Thoracic aorta (tissue), 2 donors: Measurements from ENCODE around the gene VWA8. TPM values are rescaled to one million over a fixed set of nuclear protein-coding genes. Genes with fewer than 3 reads are reported as not detected.

Source experiments
- ATAC-seq: fragments of 150-250 bp; one replicate; pipeline ENCODE4 v1.8.0; 2017; ENCODE audit warnings: low read depth; ENCODE audit not compliant: insufficient number of reproducible peaks, low FRiP score
- DNase-seq: peaks from one replicate; pipeline ENCODE4 v3.0.0-alpha.2; 2020; ENCODE audit warnings: low spot score
- H3K27ac ChIP-seq, 2 donors: fragments of 200-600 bp; sonication (generic); 1 replicate in 1 of 2; 2 replicates in 1 of 2; pipeline ENCODE4 v1.5.1; 2016; ENCODE audit warnings: mild to moderate bottlenecking in 2 of 2, moderate library complexity in 2 of 2
- H3K27me3 ChIP-seq: fragments of 200-600 bp; sonication (generic); replicated peaks from 2 replicates; pipeline ENCODE4 v1.6.0; 2016; ENCODE audit warnings: mild to moderate bottlenecking; ENCODE audit not compliant: insufficient read depth
- H3K36me3 ChIP-seq: fragments of 200-600 bp; sonication (generic); one replicate; pipeline ENCODE4 v1.5.1; 2016
- H3K4me1 ChIP-seq, 2 donors: fragments of 200-600 bp; sonication (generic); 1 replicate in 1 of 2; 2 replicates in 1 of 2; pipeline versions ENCODE4 v1.5.1 to v1.6.0; 2016; ENCODE audit warnings: low read depth in 2 of 2, mild to moderate bottlenecking in 1 of 2; ENCODE audit not compliant: control insufficient read depth in 1 of 2
- H3K4me3 ChIP-seq: fragments of 200-600 bp; sonication (generic); 2 replicates; pipeline ENCODE4 v1.5.1; 2016; ENCODE audit warnings: mild to moderate bottlenecking
- H3K9me3 ChIP-seq: fragments of 200-600 bp; sonication (generic); 2 replicates; pipeline ENCODE4 v1.5.1; 2016
- total RNA-seq, 2 donors: library from RNA; depleted of rRNA; stranded (reverse); fragments of >200 nt; gene quantifications; one replicate each; pipeline versions ENCODE4 v1.1.0 to v1.2.3, GENCODE V29; 2016
- TF ChIP-seq, protein P1 (sequence below): fragments of 200-600 bp; sonication (generic); IDR thresholded peaks from one replicate; pipeline ENCODE4 v1.5.1; 2019; ENCODE audit warnings: antibody characterized with exemption

VWA8 gene
- total RNA-seq, 2 donors from 2014 or later, result 19.8 to 25.3 TPM

DNA sequence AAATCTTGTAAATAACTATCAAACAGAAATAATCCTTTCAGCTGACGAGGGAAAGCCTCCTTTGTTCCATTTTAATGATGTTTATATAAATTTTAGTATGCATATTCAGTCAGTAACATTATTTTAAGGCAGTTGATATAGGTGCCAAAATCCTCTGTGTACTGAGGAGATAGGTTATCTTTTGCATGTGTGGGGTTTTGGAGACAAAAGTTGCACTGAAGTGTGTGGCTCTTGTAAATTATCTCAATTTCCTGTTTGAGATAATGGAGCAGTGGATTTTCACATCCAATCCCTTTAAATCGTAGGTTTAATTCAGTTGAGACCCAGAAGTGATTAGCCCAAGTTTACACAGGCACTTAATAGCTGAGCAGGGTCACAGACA lies 396.9 kb downstream of the VWA8 start:
- ATAC-seq (no peak), DNase-seq (no peak)

DNA sequence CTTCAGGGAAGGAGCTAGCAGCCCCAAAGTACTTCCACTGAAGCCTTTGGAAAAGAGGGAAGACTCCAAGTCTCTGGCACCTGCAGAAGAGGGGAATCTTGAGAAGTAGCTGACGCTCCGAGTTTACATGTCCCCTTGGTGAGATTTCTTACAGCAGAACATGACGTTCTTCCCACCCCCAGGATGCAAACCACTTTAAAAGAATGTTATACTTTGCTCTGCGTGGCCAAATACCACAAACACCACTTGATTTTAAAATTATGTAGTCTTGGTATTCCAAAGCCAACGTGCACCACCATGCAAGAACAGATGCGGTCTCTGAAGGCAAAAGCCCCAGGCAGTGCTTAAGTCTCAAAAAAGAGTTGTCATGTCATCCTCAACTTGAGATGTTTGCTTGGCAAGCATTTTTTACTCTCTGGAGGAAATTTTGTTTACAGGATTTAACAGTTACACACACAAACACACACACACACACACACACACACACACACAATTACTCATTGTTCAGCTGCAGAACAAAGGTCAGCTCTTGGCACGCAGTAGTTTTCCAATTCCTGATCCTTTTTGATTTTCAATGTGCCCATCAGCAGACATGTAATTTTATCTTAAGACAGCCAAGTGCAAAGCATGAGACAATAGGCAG lies 397.4 kb downstream of the VWA8 start:
- Histone ChIP-seq H3K4me1 (peaks cover 5 to 14% of the 10 kb centered on the region in 2 donors), H3K27ac (no peak overlapping the region)

More for the DNA sequence above, 396.9 kb downstream of the VWA8 start:
- no peak overlapping the region for H3K4me3 ChIP-seq
- H3K9me3 ChIP-seq, result no peaks in the 10 kb centered on the region
- TF ChIP-seq, protein P1, sequence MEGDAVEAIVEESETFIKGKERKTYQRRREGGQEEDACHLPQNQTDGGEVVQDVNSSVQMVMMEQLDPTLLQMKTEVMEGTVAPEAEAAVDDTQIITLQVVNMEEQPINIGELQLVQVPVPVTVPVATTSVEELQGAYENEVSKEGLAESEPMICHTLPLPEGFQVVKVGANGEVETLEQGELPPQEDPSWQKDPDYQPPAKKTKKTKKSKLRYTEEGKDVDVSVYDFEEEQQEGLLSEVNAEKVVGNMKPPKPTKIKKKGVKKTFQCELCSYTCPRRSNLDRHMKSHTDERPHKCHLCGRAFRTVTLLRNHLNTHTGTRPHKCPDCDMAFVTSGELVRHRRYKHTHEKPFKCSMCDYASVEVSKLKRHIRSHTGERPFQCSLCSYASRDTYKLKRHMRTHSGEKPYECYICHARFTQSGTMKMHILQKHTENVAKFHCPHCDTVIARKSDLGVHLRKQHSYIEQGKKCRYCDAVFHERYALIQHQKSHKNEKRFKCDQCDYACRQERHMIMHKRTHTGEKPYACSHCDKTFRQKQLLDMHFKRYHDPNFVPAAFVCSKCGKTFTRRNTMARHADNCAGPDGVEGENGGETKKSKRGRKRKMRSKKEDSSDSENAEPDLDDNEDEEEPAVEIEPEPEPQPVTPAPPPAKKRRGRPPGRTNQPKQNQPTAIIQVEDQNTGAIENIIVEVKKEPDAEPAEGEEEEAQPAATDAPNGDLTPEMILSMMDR, result no peak
- H3K4me1 ChIP-seq, result peaks cover 10 to 20% of the 10 kb centered on the region in 2 donors
- H3K27me3 ChIP-seq, result no peaks in the 10 kb centered on the region
- no peak overlapping the region for H3K27ac ChIP-seq
- no peaks in the 10 kb centered on the region for H3K36me3 ChIP-seq

DNA sequence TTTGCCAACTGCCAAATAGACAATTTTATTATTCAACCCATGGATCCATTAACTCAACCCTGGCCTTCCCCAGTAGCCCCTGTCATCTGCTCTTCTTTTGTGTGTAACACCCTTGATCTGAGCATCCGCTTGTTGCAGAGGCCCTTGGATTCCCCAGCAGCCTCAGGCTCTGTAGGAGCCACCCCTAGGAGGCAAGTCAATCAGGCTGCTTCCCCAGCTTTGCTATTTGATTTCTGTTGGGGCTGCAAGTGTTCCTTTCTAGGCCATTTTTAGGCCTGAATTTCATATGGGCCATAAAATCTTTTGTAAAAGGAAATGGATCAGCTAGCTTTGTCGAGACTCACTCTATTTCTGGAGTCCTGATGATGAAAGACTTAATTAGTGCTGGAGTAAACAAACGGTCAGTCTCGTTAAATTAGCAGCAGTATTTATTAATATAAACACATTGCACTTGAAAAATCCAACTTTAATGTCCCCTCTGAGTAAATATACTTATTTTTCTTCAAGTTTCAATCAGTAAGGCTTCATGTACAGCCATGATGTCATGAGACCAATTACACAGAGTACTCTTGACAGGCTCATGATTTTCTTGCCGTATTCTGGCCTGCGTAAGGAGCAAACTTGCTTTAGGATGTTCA lies 398.2 kb downstream of the VWA8 start:
- H3K4me1 ChIP-seq, result peaks cover 0 to 11% of the 10 kb centered on the region in 2 donors
- TF ChIP-seq, protein P1, result no peak
- H3K27ac ChIP-seq, result no peak overlapping the region
- H3K4me3 ChIP-seq, result no peak overlapping the region
- no peaks in the 10 kb centered on the region for H3K27me3 ChIP-seq
- DNase-seq, result no peak
- H3K36me3 ChIP-seq, result no peaks in the 10 kb centered on the region
- no peaks in the 10 kb centered on the region for H3K9me3 ChIP-seq
- no peak for ATAC-seq

More for the DNA sequence above, 397.4 kb downstream of the VWA8 start:
- DNase-seq, result no peak
- Histone ChIP-seq H3K9me3 (no peaks in the 10 kb centered on the region), H3K4me3 (no peak overlapping the region), H3K36me3 (no peaks in the 10 kb centered on the region), H3K27me3 (no peaks in the 10 kb centered on the region)
- TF ChIP-seq, protein P1, result no peak
- no peak for ATAC-seq

DNA sequence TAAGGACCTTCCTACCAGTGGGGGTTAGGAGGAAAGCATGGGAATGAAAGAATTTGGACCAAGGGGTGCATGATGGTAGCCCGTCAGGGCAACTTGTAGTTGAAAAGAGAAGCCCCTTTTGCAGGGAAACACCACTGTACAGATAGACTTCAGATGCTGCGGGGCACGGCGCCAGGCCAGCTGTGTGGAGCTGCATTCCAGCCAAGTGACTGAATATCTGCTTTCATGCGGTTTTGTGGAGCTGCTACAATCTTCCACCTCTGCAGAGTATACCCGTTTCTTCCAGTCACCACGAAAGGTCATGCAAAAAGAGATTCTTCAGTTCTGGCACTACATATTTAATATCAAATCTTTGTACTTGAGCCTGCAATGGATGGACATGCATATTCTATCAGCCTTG lies 398.8 kb downstream of the VWA8 start:
- peaks cover 0 to 11% of the 10 kb centered on the region in 2 donors for H3K4me1 ChIP-seq
- ATAC-seq, result no peak

DNA sequence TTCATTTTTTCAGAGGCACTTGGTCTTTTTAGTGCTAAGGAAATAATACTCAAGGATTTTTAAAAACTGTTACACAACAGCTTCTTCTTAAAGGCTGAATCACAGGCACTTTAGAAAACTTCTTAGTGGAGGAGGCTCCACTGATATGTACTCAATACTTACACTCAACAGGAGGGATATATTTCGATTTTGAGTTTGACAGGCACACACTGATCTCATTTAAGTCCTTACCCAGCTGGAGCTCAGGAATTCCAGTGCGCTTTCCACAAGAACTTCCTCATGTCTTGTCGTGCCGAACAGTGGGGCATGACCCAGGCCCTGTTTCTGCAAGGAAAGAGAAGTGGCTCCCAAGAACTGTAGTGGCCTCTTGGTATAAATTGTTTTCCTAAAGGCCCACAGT lies 399.7 kb downstream of the VWA8 start:
- H3K36me3 ChIP-seq, result no peaks in the 10 kb centered on the region
- no peak overlapping the region for H3K27ac ChIP-seq
- H3K9me3 ChIP-seq, result no peaks in the 10 kb centered on the region
- DNase-seq (no peak), ATAC-seq (no peak)
- H3K4me1 ChIP-seq, result peaks cover 0 to 11% of the 10 kb centered on the region in 2 donors
- no peaks in the 10 kb centered on the region for H3K27me3 ChIP-seq
- TF ChIP-seq, protein P1, result no peak
- H3K4me3 ChIP-seq, result no peak overlapping the region

More for the DNA sequence above, 398.8 kb downstream of the VWA8 start:
- DNase-seq, result no peak
- H3K9me3 ChIP-seq, result no peaks in the 10 kb centered on the region
- no peaks in the 10 kb centered on the region for H3K27me3 ChIP-seq
- H3K36me3 ChIP-seq, result no peaks in the 10 kb centered on the region
- TF ChIP-seq, protein P1, result no peak
- H3K4me3 ChIP-seq, result no peak overlapping the region
- H3K27ac ChIP-seq, result no peak overlapping the region
